Astrocyte of the cerebellum (primary cell): Measurements from ENCODE around the gene TRPC4.
A peak's percentile ranks its signal among the peaks of the same experiment; 100 is the strongest.

Experiments
- DNase-seq: peaks from one replicate; pipeline ENCODE4 v3.0.0-alpha.2; 2011; ENCODE audit warnings: low read depth
- H3K4me3 ChIP-seq: 2 replicates; pipeline ENCODE4 v1.5.1; 2011; ENCODE audit warnings: mild to moderate bottlenecking, low read depth, low read length, moderate library complexity
- in situ Hi-C: cut with HindIII; loops from 2 replicates; pipeline ENCODE4 v1.10.0; 2017; ENCODE audit warnings: low sequenced_read_pairs
- TF ChIP-seq, protein P1 (sequence below): IDR thresholded peaks from 2 replicates; pipeline ENCODE4 v1.5.1; 2012; ENCODE audit warnings: low read length, low read depth, moderate library complexity, mild to moderate bottlenecking; ENCODE audit errors: missing control alignments

TRPC4 gene

DNA sequence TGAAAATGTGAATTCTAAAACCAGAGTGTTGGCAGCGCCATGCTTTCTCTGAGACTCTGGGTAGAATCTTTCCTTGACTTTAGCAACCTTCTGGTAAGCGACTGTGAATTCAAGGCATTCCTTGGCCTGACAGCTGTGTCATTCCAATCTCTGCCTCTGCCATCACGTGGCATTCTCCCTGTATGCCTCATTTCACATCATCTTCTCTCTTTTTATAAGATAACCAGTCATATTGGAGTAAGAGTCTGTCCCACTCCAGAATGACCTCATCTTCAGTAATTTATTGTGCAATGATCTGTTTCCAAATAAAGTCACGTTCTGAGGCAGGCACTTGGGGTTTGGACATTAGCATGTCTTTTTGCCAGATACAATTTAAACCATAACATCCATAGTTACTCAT lies 167.6 kb downstream of the TRPC4 start:
- DNase-seq, result peak; percentile 43
- TF ChIP-seq, protein P1, sequence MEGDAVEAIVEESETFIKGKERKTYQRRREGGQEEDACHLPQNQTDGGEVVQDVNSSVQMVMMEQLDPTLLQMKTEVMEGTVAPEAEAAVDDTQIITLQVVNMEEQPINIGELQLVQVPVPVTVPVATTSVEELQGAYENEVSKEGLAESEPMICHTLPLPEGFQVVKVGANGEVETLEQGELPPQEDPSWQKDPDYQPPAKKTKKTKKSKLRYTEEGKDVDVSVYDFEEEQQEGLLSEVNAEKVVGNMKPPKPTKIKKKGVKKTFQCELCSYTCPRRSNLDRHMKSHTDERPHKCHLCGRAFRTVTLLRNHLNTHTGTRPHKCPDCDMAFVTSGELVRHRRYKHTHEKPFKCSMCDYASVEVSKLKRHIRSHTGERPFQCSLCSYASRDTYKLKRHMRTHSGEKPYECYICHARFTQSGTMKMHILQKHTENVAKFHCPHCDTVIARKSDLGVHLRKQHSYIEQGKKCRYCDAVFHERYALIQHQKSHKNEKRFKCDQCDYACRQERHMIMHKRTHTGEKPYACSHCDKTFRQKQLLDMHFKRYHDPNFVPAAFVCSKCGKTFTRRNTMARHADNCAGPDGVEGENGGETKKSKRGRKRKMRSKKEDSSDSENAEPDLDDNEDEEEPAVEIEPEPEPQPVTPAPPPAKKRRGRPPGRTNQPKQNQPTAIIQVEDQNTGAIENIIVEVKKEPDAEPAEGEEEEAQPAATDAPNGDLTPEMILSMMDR, result no peak
- in situ Hi-C loops, result no loop called here
- H3K4me3 ChIP-seq, result no peak overlapping the region

DNA sequence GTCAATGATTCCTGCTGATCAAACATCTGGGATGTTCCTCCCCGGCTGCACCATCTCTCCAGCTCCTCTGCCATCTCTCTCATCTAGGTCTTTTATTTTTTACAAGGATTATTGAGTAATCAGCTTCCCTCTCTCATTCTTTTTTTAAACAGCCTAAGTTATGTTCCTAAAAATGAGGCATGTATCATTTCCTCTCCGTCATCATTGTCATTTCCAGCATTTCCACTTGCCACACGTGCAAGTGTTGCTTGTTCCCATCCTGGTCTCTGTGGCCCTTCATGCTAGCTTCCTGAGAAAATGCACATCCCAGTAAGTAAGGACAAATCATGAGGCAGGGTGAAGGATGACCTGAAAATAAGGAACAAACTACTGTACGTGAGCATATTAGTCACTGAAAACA lies 168.3 kb downstream of the TRPC4 start:
- no peak overlapping the region for H3K4me3 ChIP-seq
- in situ Hi-C loops, result no loop called here
- TF ChIP-seq, protein P1, result no peak
- DNase-seq, result no peak

DNA sequence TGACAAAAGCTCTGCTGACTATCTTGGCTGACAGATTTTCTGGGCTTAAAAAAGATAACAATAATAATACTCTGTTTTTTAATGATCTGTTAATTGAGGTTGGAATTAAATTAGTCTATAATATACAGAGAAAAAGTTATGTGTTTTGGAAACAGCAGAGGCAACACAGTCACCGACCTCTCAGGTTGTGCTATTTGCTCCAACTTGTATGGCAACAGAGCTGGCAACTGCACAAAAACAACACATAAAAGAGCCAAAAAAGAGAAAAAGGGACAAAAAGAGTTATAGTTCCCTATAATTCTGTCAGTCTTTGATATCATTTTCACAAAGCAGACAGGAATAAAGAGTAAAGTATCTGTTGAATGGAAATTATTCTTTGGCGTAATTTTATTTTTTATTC lies 168.7 kb downstream of the TRPC4 start:
- TF ChIP-seq, protein P1, result no peak
- no peak overlapping the region for H3K4me3 ChIP-seq
- no peak for DNase-seq
- in situ Hi-C loops, result no loop called here

DNA sequence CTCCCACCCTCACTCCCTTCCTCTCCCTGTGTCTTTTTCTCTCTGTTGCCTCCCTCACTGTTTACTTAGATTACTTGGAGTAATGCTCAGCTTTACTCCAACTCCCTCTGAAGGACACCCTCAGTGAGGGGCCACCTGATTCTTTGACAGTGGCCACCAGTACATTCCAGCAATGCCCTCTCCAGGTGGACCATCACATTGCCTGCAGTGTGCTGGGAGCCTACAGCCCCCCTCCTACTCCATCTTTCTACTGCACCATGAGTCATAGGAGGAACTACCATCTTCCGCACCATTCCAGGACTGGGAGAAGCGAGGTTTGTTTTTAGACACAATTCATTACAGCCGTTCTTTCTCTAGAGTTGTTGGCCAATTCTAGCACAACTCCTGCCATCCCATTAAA lies 174.4 kb downstream of the TRPC4 start:
- H3K4me3 ChIP-seq, result no peak overlapping the region
- TF ChIP-seq, protein P1, result no peak
- in situ Hi-C loops, result no loop called here
- DNase-seq, result no peak

DNA sequence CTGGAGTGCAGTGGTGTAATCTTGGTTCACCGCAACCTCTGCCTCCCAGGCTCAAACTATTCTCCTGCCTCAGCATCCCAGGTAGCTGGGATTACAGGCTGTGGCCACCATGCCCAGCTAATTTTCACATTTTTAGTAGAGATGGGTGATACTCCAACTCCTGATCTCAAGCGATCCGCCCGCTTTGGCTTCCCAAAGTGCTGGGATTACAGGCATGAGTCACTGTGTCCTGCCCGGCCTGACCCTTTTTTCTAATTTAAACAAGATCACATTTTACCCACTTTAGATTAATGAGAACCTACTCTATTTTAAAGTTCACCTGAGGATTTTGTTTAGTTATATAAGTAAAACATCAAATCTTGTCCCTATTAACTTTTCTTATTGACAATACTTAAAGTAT lies 179.2 kb downstream of the TRPC4 start:
- in situ Hi-C loops, result no loop called here
- DNase-seq, result no peak
- H3K4me3 ChIP-seq, result no peak overlapping the region
- TF ChIP-seq, protein P1, result no peak

DNA sequence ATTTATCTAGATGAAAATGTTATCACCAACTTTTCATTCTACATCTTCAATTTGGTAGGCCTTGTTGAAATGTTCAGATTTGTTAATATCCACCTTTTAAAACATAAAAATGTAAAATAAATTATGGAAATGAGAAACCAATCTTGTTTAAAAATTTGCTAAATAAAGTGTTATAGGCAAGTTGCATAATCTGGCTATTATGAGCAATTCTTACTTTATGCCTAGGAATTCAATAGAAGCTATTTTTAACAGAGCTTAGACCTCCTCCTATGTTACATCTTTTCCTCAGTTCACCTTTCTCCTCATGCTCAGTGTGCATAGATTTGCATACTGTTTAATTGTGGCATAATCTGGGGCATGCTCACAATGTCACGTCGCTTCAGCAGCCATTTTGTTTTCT lies 183.1 kb downstream of the TRPC4 start:
- in situ Hi-C loops, result no loop called here
- no peak for DNase-seq
- H3K4me3 ChIP-seq, result no peak overlapping the region
- TF ChIP-seq, protein P1, result no peak

DNA sequence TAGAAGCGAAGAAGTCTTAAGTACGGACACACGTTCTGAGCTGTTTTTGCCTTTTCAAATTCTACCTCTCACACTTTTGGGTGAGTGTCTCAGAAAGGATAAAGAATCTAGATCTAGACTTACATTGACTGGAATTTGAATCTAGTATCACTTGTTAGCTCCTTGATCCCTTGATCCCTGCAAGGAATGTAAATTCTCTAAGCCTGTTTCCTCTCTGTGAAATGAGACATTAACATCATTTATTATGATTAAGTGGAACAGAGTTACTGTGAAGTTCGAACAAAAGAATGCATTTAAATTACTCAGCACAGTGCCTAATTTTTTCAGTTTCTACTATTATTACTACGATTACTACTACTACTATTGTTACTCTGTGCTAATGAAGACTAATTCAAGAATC lies 184.4 kb downstream of the TRPC4 start:
- in situ Hi-C loops, result no loop called here
- H3K4me3 ChIP-seq, result no peak overlapping the region
- TF ChIP-seq, protein P1, result no peak
- DNase-seq, result no peak
